GM21515 (cell line): ENCODE data around the gene ZSWIM8.
"Not testable (repeated sequence)": the region's sequence is repeated elsewhere in the genome, so short reads cannot be mapped to it uniquely, and the experiment has no call there.

Experiments used
- ATAC-seq: cut with Tn5 transposase; IDR thresholded peaks from one replicate; pipeline ENCODE4 v1.9.1; 2021; ENCODE audit not compliant: unreplicated experiment

Gene ZSWIM8

GRCh38 chr10:73785211-73785720 is at the start of gene ZSWIM8:
TSS of gene ZSWIM8 (plus strand) at chr10:73785606. CDS start at chr10:73785879, 273 bp downstream.
- peak; percentile 75 for ATAC-seq

GRCh38 chr10:73740501-73741254 is 44.7 kb upstream of the ZSWIM8 start:
- not testable (repeated sequence) for ATAC-seq

- ATAC-seq = no peak
Measured at GRCh38 chr10:73742454-73742734, 43.0 kb upstream of the ZSWIM8 start.

GRCh38 chr10:73743327-73743904 is 42.0 kb upstream of the ZSWIM8 start:
- ATAC-seq = no peak

GRCh38 chr10:73743905-73744663 is 41.3 kb upstream of the ZSWIM8 start, which contains the start of gene SEC24C:
TSS of gene SEC24C (plus strand) at chr10:73744372. CDS start at chr10:73746833, 2,461 bp downstream.
- peak; percentile 82 for ATAC-seq

- ATAC-seq = peak; percentile 32
Measured at GRCh38 chr10:73744664-73744975, 40.8 kb upstream of the ZSWIM8 start.

GRCh38 chr10:73746721-73747120 is 38.7 kb upstream of the ZSWIM8 start:
- ATAC-seq = no peak

- ATAC-seq = no peak
Measured at GRCh38 chr10:73750819-73751218, 34.6 kb upstream of the ZSWIM8 start.

GRCh38 chr10:73756183-73756582 is 29.2 kb upstream of the ZSWIM8 start:
- no peak for ATAC-seq

GRCh38 chr10:73758704-73759511 is 26.5 kb upstream of the ZSWIM8 start:
- ATAC-seq = no peak

- ATAC-seq = no peak
Measured at GRCh38 chr10:73759512-73760115, 25.8 kb upstream of the ZSWIM8 start.

GRCh38 chr10:73761781-73762180 is 23.6 kb upstream of the ZSWIM8 start:
- ATAC-seq = no peak

GRCh38 chr10:73762915-73763314 is 22.5 kb upstream of the ZSWIM8 start:
- no peak for ATAC-seq

- no peak for ATAC-seq
Measured at GRCh38 chr10:73763343-73763742, 22.1 kb upstream of the ZSWIM8 start.

- no peak for ATAC-seq
Measured at GRCh38 chr10:73765066-73765465, 20.3 kb upstream of the ZSWIM8 start.

- ATAC-seq = no peak
Measured at GRCh38 chr10:73768881-73769280, 16.5 kb upstream of the ZSWIM8 start.

GRCh38 chr10:73769396-73769795 is 16.0 kb upstream of the ZSWIM8 start:
- ATAC-seq = no peak

GRCh38 chr10:73771722-73772280 is 13.6 kb upstream of the ZSWIM8 start:
- ATAC-seq = no peak

GRCh38 chr10:73772281-73773151 is 12.9 kb upstream of the ZSWIM8 start:
- ATAC-seq = peak; percentile 56
